GM19239 (cell line): ENCODE results near the gene PAGR1.
A peak's percentile ranks its signal among the peaks of the same experiment; 100 is the strongest.
"Not testable (repeated sequence)": the region's sequence is repeated elsewhere in the genome, so short reads cannot be mapped to it uniquely, and the experiment has no call there.

Experiments
- DNase-seq: peaks from one replicate; pipeline ENCODE4 v3.0.0; 2011; ENCODE audit warnings: low spot score; ENCODE audit not compliant: insufficient read length
- FAIRE-seq: peaks from 2 replicates; lab custom pipeline; 2011; peaks lifted over from hg19 to GRCh38; lab: Jason Lieb, UNC

PAGR1 gene

GRCh38 chr16:29833219-29833618 lies 17.3 kb downstream of the PAGR1 start:
- not testable (repeated sequence) for DNase-seq, FAIRE-seq

DNA sequence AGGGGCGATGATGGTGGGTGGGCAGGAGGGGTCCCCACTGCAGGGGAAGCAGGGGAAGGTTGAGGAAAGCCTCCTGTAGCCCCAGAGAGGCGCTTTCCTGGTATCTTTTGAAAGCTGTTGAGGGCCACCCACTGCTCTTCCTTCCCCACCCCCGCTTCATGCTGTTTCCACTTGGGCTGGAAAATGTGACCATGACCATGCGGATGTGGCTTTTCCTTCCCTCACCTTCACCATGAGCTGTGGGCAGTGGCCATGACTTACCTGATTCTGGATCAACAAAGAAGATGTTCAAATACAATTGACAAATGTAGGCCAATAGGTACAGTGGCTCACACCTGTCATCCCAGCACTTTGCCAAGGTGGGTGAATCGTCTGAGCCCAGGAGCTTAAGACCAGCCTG lies 18.1 kb downstream of the PAGR1 start:
- FAIRE-seq (no peak), DNase-seq (no peak)

DNA sequence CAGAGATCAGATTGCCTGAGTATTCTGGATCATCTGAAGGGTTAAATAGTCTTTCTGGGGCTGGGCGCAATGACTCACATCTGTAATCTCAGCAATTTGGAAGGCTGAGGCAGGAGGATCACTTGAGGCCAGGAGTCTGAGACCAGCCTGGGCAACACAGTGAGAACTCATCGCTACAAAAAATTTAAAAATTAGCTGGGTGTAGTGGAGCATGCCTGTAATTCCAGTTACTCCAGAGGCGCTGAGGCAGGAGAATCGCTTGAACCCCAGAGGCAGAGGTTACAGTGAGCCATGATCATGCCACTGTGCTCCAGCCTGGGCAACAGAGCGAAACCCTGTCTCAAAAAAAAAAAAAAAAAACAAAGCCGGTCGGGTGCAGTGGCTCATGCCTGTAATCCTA lies 20.0 kb downstream of the PAGR1 start:
- DNase-seq (no peak), FAIRE-seq (no peak)

DNA sequence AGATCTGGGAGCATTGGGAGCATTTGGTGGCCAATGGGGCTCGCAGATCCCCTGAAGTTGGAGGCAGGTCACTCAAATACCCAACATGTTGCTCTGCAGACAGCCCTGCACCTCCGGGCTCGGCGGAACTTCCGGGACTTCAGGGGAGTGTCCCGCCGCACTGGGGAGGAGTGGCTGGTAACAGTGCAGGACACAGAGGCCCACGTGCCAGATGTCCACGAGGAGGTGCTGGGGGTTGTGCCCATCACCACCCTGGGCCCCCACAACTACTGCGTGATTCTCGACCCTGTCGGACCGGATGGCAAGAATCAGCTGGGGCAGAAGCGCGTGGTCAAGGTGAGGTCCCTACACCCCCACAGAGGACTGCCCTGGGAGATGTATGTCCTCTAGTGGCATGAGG lies 20.7 kb downstream of the PAGR1 start:
- DNase-seq, result no peak
- no peak for FAIRE-seq

DNA sequence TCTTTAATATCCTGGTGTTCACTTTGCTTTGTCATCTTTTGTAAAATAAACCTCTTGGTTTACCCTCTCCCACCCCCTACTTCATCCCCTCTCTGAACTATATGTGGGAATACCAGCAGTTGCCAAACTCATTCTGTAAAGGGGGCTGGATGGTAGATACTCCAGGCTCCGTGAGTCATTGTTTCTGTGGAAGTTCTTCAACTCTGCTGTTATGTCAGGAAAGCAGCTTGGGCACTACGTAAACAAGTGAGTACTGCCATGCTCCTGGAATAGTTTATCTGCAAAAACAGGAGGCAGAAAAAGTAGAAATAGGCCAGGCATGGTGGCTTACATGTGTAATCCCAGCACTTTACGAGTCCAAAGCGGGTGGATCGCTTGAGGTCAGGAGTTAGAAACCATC lies 21.9 kb downstream of the PAGR1 start:
- FAIRE-seq, result no peak

GRCh38 chr16:29839822-29840221 lies 23.9 kb downstream of the PAGR1 start:
- FAIRE-seq, result no peak
- no peak for DNase-seq

More for the DNA sequence above, 21.9 kb downstream of the PAGR1 start:
- DNase-seq, result no peak

GRCh38 chr16:29840240-29840639 lies 24.3 kb downstream of the PAGR1 start:
- no peak for FAIRE-seq

DNA sequence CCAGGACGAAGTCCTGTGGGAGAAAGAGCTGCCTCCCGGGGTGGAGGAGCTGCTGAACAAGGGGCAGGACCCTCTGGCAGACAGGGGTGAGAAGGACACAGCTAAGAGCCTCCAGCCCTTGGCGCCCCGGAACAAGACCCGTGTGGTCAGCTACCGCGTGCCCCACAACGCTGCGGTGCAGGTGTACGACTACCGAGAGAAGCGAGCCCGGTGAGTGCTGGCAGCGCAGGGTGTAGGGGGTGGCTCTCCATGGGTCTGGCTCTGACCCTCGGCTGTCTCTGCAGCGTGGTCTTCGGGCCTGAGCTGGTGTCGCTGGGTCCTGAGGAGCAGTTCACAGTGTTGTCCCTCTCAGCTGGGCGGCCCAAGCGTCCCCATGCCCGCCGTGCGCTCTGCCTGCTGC lies 25.7 kb downstream of the PAGR1 start:
- DNase-seq (no peak), FAIRE-seq (no peak)

More at GRCh38 chr16:29840240-29840639, 24.3 kb downstream of the PAGR1 start:
- no peak for DNase-seq

- DNase-seq (no peak), FAIRE-seq (no peak)
Measured at GRCh38 chr16:29842732-29843346, 26.9 kb downstream of the PAGR1 start.

GRCh38 chr16:29843931-29844330 lies 28.0 kb downstream of the PAGR1 start:
- FAIRE-seq, result no peak
- DNase-seq, result no peak

GRCh38 chr16:29844575-29845331 lies 28.8 kb downstream of the PAGR1 start:
- DNase-seq (no peak), FAIRE-seq (no peak)

GRCh38 chr16:29845656-29846055 lies 29.7 kb downstream of the PAGR1 start:
- FAIRE-seq, result no peak
- no peak for DNase-seq

DNA sequence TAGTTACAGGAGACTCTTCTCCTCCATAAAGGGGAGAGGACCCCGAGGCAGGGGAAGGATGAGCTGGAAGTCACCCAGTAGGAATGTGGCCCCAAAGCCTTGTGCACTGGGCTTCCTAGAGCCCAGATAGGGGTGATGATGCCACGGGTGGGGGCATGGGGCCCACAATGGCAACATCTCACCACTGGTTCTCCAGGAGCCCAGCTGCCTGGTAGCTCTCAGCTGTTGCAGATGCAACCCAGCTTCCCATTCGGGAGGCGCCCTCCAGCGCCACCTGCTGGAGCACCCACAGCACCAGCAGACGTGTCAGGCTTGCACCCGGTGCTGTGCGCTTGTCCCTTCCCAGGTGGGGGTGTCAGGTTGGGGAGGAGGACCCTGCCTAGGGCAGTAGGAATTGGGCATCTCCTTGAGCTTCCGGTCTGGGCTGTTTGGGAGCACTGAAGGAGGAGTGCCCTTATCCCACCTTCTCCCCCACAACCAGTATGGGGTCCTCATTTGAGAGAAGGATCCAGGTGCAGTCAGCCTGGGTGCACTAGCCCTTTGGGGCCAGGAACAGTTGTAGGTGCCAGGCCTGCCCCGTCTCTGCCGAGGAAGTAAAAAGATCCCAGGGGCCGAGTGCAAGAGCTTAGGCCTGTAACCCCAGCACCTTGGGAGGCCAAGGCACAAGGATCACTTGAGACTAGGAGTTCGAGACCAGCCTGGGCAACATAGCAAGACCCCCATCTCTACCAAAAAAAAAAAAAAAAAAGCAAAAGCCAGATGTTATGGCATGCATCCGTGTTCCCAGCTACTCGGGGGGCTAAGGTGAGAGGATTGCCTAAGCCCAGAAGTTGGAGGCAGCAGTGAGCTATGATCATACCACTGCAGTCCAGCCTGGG lies 32.7 kb downstream of the PAGR1 start:
- DNase-seq (peak; percentile 84), FAIRE-seq (peak; percentile 80)

GRCh38 chr16:29849505-29849904 lies 33.6 kb downstream of the PAGR1 start:
- DNase-seq, result no peak
- FAIRE-seq, result no peak

DNA sequence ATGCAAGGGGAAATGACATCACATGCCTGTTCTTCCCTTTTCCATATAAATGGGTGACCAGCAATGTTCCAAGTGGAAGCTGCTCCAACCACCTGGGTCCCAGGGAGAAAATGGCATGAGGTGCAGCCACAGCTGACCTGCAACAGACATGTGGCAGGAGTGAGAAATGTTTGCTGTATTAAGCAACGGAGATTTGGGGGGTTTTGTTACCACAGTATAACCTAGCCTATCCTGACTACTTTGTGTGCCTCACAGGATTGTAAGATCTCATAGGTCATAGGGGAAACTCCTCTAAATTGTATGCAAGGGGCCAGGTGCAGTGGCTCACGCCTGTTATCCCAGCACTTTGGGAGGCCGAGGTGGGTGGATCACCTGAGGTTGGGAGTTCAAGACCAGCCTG lies 35.0 kb downstream of the PAGR1 start:
- FAIRE-seq, result no peak

GRCh38 chr16:29852654-29853053 lies 36.7 kb downstream of the PAGR1 start:
- no peak for DNase-seq
- no peak for FAIRE-seq

More for the DNA sequence above, 35.0 kb downstream of the PAGR1 start:
- DNase-seq, result no peak

DNA sequence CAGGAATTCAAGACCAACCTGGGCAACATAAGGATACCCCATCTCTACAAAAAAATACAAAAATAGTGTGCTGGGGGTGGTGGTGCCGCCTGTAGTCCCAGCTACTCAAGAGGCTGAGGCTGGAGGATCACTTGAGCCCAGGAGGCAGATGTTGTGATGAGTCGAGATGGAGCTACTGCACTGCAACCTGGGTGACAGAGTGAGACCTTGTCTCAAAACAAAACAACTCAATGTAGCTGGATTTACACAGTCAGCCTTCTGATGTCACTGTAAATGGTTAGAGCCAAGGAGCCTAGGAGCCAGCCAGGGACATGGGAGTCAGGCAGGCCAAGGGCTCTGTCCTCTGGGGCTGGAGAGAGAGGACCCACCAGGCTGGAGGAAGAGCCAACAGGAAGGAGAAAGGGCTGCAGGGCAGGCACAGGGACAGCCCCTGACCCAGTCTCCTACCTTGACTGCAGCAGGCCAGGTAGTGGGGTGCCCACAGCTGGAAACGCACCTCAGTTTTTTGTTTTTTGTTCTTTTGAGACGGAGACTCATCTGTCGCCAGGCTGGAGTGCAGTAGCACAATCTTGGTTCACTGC lies 38.7 kb downstream of the PAGR1 start:
- DNase-seq (no peak), FAIRE-seq (no peak)

DNA sequence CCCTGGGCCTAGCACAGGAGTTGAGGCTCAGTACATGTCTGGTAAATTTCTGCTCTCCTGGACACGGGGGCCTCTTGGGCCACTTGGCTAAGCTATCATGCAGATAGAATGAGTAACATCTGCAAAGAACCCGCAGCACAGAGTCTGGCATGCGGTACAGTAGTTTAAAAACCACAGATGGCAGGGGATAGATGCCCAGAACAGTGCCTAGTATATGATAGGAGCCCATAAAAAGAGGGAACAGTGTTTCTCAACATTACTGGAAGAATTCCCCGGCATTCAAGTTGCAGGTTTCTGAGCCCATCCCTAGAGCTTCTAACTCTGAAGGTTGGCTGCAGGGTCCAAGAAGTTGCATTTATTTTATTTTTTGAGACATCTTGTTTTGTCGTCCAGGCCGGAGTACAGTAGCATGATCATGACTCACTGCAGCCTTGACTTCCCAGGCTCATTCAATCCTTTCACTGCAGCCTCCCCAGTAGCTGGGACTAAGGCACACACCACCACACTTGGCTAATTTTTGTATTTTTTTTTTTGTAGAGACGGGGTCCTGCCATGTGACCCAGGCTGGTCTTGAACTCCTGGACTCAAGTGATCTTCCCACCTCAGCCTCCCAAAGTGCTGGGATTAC lies 41.3 kb downstream of the PAGR1 start:
- FAIRE-seq (no peak), DNase-seq (no peak)

DNA sequence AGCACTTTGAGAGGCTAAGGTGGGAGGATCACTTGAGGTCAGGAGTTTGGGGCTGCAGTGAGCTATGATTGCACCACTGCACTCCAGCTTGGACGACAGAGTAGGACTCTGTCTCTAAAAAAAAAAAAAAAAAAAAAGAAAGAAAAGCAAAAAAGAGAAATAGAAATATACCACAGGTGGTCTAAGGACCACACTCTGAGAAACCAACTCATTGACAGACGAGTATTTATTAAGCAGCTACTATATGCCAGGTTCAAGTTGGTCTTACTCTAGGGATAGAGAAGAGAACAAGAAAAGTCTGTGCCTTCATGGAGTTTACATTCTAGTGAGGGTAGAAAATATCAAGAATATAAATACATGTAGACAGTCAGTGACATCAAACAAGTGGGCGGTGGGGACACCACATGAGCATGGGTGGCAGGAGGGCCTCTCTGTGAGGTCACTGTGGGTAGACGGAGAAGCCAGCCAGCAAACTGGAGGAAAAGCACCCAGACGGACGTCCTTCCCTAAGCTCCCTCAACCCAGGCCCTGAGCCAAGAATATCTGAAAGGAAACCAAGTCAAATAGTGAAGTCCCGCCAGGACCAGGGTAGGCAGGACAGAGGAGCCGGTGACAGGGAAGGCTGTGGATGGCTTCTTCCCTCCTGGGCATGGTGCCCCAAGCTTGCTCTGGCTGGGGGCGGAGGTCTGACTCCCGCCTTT lies 42.3 kb downstream of the PAGR1 start:
- DNase-seq (no peak), FAIRE-seq (no peak)

DNA sequence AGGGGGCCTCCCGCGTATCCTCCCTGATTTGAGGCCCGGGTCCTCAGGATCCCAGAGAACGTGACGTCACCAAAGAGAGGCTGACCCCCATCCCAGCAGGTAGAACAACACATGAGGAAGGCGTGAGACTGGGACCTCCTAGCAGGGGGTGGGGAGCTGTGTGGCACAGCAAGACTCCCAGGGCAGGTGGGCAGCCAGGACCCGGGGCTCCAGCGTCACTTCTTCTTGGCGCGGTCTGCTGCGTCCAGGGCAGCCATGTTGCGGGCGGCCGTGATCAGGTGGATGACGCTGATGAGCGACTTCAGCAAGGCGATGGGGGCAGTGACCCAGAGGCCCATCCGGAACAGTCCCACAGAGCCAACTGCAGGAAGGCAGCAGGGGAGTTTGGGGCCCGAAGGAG lies 43.0 kb downstream of the PAGR1 start:
- FAIRE-seq, result no peak
- no peak for DNase-seq
